COLO668 (cell line): ENCODE data around the gene AOPEP.
"Not testable (repeated sequence)": the region's sequence is repeated elsewhere in the genome, so short reads cannot be mapped to it uniquely, and the experiment has no call there.

Experiments used
- DNase-seq: peaks from one replicate; lab custom pipeline; 2025; ENCODE audit not compliant: unreplicated experiment; lab: John Stamatoyannopoulos, UW

Gene AOPEP

DNA sequence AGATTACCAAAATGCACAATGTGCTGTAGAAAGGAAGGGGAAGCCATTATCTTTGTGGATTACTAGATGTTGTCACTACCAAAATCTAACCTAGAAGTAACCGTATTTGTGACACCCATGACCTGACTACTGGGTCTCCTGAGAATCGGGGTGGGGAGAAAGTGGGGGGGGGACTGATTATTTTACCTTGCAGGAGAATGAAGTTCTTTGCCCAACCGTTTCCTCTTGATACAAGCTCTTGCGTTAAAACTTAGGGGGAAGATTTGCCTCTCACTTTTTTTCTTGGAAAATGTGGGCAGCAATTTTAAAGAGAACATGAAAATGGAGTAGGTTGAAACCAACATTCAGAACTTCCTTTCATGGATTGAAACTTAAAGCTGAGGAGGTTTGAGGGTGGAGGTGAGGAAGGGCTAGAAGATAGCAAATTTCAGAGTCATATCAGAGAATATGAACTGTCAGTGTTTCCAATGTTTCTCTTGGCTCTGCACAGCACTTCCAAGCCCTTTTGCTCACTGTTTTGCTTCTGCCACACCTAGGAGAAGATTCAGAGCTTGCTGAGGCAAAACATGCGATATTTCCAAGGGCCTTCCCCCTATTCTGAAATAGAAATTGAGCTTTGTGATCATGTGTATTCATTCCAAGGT lies 280.8 kb downstream of the AOPEP start:
- DNase-seq: no peak

DNA sequence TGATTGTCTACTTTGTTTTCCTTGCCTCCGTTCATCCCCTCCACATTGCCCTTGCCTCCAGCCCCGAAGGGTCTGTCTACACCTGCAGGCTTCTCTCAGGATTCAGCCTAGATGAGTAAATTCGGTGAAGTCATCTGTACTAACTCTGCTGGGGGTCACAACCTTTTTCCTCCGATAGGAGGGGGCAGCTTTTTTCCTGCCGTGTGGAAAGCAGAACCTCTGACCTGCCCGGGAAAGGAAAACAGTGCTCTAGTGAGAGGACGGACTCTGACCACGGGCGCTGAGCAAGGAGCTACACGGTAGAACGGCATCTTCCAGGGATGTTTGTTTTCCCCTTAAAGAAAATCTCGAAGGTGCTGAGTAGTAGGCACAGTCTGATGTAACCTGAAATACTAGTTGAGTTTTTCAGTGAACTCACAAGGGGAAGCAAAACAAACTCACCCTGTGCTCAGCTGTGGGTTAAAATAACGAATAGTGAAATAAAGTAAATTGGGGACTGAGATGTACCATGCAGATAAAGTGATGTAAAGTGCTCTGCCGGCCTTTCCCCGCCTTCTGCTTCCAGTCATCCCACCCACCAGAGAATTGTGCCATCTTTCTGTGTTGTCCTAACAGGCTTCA lies 281.8 kb downstream of the AOPEP start:
- no peak for DNase-seq

DNA sequence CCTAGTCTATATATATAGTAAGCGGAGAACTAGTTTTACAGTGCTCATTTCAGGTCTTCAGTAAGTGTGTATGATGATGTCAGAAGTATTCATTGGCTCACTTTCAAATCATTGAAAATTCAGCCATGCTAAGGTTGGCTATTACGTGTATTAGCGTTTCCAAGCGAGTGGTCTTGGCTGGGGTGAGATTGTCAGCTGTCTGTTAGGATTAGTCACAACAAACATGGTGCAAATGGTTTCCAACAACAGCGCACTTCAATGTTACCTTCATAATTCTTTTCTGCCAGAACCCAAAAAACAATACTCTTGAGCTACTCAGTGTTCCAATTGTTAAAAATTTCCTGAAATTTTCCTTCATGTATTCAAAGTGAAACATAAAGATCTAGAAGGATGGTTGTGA lies 283.0 kb downstream of the AOPEP start:
- no peak for DNase-seq

DNA sequence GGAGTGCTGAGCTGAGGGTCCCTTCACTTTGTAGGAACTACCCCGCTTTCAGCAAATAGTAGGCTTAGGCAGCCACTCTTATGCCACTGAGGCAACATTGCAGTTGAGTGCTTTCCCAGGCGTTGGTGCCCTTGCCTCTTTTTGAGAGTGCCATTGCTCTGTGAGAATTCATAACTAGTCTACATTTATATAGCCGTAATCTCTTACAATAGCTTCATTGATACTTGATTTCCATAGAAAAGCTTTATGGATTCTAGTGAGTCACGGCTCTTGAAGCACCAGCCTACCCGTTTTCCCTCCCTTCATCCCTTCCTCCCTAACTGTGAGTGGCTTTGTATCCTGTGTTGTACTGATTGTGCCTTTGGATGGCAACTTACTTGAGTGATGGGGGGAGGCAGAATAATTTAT lies 283.9 kb downstream of the AOPEP start:
- no peak for DNase-seq

DNA sequence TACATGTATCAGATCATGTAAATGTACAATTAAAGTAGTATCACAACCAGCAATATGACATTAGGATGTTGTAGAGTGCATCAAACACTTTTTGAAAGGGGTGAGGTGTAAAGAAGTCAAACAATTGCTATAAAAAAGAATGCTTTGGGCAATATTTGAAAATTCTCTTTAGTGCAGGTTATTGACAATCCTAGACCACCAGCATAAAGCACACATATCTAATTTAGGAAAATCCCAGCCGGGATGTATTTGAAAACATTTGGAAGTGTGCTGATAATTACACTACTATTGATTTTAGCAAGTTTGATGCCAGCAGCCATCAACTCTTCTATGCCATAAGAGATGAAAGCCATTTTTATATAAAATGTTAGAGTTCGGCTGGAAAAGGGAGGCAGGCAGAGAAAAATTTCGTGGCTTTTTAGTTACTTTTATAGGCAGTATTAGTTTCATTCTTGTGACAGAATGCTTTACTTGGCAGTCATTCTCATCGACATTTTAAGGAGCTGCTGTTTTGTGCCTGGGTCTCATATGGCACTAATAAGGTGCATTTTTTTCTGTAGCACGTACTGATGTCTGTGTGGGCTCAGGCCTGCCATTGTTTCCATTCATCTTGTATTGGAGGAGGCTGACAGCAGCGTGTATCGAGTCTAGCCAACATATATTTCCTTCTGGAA lies 285.7 kb downstream of the AOPEP start:
- DNase-seq: no peak

DNA sequence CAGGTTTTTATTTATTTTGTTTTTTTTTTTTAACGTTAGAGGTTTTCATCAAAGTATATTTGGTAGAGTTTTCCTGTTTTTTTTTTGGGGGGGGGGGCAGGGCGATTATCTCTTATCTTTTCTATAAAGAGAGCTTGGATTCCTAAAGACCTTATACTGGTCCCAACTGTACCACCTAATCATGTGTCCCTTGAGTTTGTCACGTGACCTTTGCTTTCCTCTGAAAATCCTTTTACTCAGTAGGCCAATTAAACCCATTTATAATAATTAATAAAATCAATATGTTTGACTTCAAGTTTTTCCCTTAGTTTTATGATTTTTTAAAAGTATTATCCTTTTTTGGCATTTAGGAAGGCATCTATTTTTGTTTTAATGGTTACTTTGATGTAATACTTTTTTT lies 286.4 kb downstream of the AOPEP start:
- no peak for DNase-seq

DNA sequence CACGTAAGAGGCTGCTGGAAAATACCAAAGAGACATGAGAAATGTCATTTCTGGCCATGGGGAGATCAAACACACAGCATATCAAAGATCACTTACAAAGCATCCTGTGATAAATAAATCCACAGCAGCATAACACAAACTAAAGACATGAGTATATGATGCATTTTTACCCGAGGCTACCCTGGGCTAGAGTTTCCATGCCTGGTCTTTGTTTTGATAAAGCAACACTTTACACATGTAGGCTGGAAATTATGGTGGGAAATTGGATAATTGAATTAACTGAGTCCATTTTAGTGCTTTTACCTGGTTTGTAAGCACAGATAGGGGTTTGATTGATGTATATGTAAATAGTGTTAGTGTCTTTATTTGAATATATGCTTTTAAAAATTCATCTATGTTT lies 288.4 kb downstream of the AOPEP start:
- no peak for DNase-seq

DNA sequence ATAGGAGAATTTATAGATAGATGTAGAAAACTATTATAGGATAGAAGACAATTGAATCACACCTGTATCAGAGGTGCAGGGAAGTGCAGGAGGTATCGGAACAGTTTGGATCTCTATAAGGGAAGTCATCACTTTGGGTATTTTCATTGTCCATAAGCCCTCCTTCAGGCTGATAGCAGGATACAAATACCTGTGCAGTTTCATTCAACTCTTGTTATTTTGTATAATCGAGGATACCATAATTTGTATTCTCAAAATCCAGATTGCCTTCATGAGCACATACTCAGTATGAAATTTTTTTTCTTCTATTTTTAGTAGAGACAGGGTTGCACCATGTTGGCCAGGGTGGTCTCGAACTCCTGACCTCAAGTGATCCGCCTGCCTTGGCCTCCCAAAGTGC lies 289.1 kb downstream of the AOPEP start:
- no peak for DNase-seq

DNA sequence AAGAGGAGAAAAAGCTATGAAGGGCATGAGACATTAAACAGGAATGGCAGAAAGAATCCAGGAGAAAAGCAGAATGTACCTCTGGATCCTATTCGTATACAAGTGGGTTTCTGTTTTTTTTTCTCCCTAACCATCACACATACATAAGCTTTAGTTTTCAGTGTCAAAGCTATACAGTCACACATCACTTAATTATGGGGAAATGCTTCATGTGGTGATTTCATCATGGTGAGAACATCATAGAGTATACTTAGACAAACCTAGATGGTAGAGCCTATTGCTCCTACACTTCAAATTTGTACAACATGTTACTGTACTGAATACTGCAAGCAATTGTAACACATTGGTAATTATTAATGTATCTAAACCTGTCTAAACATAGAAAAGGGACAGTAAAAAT lies 290.6 kb downstream of the AOPEP start:
- no peak for DNase-seq

DNA sequence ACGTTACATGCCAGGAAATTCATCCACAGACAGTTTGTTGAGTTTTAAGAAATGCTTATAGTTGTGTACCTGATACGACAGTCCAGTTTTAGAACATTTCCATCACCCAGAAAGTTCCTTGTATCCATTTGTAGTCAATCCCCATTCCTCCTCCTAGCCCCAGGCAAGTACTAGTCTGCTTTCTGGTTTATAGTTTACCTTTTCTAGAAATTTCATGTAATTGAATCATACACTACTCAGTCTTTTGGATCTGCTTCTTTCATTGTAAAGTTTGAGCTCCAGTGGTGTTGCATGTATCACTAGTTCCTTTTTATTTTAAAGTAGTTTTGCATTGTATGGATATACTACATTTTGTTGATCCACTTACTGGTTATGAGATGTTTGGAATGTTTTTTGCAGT lies 291.2 kb downstream of the AOPEP start:
- no peak for DNase-seq

DNA sequence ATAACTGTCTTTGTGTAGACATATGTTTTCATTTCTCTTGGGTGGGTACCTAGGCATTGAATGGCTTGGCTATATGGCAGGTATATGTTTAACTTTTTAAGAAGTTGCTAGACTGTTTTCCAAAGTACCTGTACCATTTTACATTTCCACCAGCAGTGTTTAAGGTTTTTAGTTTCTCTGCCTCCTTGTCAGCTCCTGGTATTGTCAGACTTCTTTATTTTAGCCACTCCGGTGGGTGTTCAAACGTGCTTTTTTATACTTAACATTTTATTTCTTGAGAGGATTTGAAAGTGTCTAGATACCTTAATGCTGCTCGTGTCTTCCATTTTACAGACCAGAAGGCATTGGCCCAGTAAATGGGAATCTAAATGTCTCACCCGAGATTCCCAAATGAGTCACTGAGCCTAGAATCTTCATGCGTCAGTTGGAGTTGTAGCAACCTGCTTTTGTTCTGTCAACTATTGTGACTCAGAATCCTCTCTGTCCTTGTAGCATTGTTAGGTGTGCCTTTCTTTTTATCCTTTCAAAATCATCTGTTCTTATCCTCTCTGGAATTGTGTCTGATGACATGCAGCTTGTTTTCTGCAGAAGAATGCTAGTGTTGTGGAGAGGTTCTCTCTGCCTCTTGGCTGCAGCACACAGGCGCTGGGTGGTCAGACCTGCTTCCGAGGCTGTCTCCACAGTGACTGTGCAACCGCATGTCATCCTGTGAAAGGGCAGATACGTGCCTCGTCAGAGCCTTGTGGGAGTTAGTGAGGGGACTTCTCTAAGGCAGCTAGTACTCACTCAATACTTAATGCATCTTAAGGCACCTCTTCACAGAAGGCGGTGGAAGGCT lies 291.8 kb downstream of the AOPEP start:
- DNase-seq: no peak

DNA sequence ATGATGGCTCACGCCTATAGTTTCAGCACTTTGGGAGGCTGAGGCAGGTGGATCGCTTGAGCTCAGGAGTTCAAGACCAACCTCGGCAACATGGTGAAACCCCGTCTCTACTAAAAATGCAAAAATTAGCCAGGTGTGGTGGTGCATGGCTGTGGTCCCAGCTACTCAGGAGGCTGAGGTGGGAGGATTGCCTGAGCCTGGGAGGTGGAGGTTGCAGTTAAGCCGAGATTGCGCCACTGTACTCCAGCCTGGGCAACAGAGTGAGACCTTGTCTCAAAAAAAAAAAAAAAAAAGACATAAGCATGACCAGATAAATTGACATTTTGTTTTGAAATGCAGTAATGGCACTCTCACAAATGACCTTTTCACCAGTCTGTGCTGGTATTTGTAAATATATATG lies 294.1 kb downstream of the AOPEP start:
- not testable (repeated sequence) for DNase-seq

DNA sequence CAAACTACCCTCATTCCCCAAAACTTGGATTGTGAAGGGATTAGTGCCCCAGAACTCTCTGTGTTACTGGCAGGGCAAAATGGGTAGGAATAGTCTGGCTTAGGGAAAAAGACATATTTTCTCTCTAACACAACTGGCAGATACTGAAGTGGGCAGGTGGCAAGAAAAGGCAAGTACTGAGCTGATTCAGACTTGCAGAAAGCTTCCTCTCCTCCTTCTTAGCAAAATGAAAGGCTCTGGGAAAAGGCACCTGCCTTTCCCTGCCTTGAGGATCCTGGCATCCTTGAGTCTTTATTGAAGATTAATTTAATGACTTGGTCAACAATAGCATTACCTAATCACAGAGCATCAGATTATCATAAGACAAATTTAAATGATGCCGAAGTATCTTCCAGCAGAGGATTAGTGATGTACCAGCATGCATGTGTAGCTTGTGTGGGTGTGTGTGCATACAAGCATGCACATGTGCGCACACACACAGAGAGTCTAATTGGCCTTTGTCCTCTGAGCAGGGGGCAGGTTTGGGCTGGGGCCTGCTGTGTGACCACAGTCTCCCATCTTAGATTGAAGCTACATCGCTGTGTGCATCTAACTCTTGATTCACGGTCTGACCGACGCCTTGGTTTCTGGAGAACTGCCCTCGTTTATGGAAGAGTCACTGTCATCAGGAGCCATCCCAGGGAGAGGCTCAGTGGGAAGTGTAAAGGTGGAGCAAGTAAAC lies 294.8 kb downstream of the AOPEP start:
- DNase-seq: no peak

DNA sequence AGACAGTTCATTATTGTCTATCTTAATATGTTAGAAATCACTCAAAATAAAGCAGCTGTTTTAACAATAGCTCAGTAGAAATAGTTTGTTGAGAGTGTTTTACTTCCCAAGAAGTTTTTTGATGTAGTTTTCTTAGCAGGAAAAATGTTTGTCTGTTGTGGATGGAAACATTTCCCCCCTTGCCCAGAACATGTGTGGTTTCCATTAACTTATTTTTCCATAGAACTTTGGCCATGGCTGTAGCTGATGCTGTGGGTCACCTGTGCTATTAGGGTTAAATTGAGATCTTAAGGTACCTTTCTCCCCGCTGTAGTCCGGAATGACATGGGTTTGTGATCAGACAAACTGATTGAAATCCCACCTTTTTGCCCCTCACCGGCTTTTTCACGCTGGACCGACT lies 296.2 kb downstream of the AOPEP start:
- DNase-seq: no peak

DNA sequence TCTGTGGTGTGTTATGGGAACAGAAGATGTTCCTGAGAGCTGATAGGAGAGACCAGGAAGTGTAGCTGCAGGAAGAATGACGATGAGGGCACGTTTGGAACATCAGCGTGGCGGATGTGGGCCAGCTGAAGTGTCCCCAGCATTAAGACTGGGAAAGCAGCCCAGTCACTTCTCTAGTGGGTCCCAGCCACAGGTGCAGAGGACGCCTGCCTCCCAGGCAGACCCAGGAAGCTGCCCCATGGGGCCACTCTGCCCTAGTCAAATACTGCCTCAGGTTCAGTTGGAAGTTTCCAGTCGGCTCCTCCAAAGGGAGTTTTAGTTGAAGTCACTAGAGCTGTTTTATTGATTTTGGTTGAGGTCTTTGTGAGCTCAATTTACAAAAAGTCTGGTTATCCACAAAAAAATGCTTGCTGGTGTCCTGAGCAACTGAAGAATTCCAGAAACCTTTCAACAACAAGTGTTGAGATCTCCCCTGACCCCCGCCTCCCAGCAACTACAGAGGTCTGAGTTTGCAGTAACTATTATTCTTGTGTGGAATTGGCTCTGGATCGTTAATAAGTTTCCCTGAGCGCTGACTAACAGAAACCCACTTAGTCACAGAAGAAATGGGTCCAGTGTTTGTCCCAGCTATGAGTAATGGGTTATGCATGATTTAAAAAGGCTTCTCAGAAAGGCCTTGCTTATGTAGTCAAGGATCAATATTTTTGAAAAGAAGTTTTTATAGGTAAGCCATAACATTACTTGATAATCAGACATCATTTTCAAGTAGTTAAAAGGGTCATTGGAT lies 296.9 kb downstream of the AOPEP start:
- peak; percentile 22 for DNase-seq

DNA sequence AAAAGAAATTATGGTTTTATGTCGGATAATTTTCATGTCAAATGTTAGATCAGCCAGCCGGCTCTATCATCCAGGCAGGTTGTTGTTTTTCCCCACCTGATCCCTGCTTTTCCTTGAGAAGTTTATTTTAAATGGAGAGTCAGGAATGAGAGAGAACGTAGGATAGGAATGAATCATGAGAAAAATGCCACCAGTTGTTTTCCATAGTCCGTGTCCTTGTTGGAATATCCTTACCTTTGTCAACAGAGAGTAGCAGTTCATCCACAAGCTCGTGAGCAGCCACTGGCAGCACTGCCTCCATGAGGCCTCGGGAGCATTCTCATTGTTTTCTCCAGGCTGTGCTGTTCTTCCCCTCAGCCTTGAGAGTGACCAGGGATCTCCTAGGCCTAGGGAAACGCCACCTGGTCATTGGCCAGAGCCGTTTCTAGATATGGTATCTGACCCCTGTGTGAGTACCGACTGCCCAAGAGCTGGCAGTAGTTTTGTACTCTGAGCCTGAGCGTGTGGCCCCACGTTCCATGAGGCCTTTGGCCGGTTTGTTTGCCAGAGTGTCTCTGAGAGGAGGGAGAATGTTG lies 297.7 kb downstream of the AOPEP start:
- DNase-seq: no peak

DNA sequence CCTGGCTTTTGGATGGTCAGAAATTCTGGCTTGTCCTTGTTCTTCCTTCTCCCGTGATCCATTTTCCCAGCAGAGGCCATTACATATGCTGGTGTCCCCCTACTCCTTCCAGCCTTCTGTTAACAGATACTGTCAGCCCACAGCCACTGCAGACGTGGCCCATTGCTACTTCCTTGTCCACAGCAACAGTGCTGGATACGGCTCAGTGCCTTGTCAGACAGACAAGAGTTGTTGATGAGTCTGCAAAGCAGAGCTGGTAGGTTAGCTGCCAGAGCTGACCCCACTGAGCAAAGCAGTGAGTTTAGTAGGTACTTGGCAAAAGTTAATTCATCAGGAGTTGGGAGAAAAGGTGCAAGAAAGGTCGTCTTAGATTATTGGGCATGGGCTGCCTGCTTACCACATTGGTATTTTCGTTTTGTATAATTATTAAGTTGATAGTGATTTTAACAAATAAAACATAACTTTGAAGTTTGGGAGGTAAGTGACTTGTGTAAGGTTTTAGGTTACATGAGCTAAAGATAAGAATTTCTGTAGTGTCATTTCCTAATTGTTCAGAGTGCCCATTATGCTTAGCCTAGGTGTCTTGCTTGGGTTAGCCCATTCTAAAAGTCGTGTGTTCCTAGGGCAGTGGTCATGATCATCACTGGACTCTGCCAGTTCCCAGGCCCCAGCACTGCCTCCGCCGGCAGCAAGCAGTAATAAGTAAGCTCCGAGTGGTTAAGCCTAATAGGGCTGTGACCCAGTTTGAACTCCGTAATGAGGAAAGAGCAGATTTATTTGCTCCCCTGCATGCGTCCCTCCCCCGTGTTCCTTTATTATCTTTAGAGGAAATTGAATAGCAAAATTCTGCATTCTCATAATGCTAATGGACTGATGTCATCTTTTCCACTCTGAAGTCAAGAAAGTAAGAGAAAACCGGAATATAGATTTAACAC lies 299.0 kb downstream of the AOPEP start:
- DNase-seq: peak; percentile 32

DNA sequence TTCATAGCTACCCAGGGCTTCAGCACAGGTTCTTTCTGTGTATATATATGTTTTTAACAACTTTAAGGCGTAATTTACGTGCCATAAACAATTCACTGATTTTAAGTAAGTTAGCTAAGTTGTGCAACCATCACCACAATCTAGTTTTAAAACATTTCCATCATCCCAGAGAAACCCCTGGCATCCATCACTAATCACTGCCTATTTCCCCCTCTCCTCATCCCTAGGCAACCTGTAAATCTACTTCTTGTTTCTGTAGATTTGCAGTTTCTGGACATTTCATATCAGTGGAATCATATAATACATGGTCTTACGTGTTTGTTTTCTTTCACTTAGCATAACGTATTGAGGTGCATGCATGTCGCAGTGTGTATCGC lies 299.6 kb downstream of the AOPEP start:
- no peak for DNase-seq
